Superior temporal gyrus (tissue), 1 donor: Measurements from ENCODE around the gene OR2L5.

Experiments used
- DNase-seq: peaks from one replicate; pipeline ENCODE4 v3.0.0-alpha.2; 2016; ENCODE audit errors: extremely low spot score

OR2L5 gene

GRCh38 chr1:248013229-248013710 is at the start of gene OR2L5:
OR2L5 (plus strand) TSS chr1:248013660; CDS start chr1:248021948, 8,288 bp downstream.
- DNase-seq: no peak

GRCh38 chr1:247964933-247965332 is 48.5 kb upstream of the OR2L5 start, which contains the start of gene OR2AK2:
OR2AK2 (plus strand) TSS chr1:247965233; CDS start chr1:247965377, 144 bp downstream.
- DNase-seq: no peak

- no peak for DNase-seq
Observed at GRCh38 chr1:247966532-247967204, 46.8 kb upstream of the OR2L5 start.

GRCh38 chr1:247992986-247993385 is 20.5 kb upstream of the OR2L5 start:
- no peak for DNase-seq

- DNase-seq: no peak
Observed at GRCh38 chr1:247998811-247999210, 14.6 kb upstream of the OR2L5 start.

- DNase-seq: no peak
Observed at GRCh38 chr1:248000169-248000568, 13.3 kb upstream of the OR2L5 start.

GRCh38 chr1:248007778-248008177 is 5.7 kb upstream of the OR2L5 start:
- no peak for DNase-seq

GRCh38 chr1:248009681-248010080 is 3.8 kb upstream of the OR2L5 start:
- no peak for DNase-seq

- DNase-seq: no peak
Observed at GRCh38 chr1:248015803-248016202, 2.3 kb downstream of the OR2L5 start.

- no peak for DNase-seq
Observed at GRCh38 chr1:248029770-248030169, 16.3 kb downstream of the OR2L5 start, which contains the start of gene OR2L2. OR2L2 (plus strand) TSS chr1:248030070; CDS start chr1:248038268, 8,198 bp downstream.

GRCh38 chr1:248045209-248045608 is 31.7 kb downstream of the OR2L5 start:
- no peak for DNase-seq

- no peak for DNase-seq
Observed at GRCh38 chr1:248046536-248046935, 33.1 kb downstream of the OR2L5 start, which contains the start of gene OR2L3. OR2L3 (plus strand) TSS chr1:248046836; CDS start chr1:248060682, 13,846 bp downstream.

- no peak for DNase-seq
Observed at GRCh38 chr1:248047008-248047407, 33.5 kb downstream of the OR2L5 start.

GRCh38 chr1:248054671-248055070 is 41.2 kb downstream of the OR2L5 start:
- no peak for DNase-seq

GRCh38 chr1:248055261-248055660 is 41.8 kb downstream of the OR2L5 start:
- DNase-seq: no peak

GRCh38 chr1:248065071-248065470 is 51.6 kb downstream of the OR2L5 start:
- DNase-seq: no peak

GRCh38 chr1:248065604-248066003 is 52.1 kb downstream of the OR2L5 start:
- no peak for DNase-seq
